Kidney capillary endothelial cell (primary cell): ENCODE measurements around the gene COL13A1.

ENCODE experiments used
- DNase-seq: peaks from one replicate; pipeline ENCODE4 v3.0.0-alpha.2; 2018; ENCODE audit warnings: low spot score

COL13A1 gene

DNA sequence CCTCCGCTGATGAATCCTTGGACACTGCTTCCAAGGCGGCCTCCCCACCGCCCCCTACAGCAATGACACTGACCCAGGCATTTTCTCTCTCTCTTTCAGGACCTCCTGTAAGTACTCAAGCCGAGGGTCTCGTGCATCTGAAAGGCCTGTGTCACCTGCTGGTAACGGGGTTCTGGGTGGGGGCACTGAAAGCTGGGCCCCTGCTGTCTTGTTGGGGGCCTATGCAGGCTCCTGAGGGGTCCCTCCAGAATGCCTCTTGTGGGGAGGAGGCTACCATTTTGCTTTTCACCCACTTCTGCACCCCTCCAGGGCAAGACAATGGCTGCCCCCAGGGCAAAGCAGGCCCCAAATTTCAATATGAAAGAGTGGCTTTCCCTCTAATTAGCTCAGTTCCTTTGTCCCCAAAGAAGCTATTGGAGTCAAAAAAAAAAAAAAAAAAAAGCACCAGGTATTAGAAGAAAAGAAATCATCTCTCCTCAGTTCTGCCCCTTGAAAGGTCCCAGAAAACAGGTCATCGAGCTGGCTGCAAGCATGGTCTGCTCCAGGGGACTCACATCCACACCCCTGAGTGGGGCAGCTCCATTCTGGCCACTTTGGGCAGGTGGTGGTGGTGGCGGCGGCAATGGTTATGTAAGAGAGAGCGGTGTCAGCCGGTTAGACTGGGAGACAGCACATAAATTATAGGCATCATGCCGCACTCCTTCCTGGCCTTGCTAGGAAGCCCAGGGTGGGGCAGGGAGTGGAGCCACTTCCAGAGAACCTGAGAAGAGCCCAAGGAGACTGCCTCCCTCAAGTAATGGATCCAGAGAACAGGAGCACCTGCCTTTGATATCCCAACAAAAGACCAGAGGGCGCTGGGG, 66.2 kb downstream of the COL13A1 start:
- DNase-seq: no peak

DNA sequence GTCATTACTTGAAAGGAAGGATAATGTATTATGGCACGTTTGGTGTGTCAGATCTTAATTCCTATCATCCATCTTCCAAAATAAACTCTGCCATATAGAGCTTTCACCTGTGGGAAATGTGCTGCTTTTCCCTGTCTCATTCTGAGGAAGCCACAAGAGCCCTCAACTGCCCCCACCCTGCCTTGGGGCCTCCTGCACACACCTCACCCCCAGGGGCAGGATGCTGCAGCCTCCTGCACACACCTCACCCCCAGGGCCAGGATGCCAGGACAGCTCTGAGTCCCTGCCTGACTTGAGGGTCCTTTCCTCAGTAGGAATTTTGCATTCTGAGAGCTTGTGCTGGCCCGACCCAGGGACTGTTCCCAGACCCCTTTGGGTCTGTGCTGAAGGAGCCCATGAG, 67.1 kb downstream of the COL13A1 start:
- no peak for DNase-seq

DNA sequence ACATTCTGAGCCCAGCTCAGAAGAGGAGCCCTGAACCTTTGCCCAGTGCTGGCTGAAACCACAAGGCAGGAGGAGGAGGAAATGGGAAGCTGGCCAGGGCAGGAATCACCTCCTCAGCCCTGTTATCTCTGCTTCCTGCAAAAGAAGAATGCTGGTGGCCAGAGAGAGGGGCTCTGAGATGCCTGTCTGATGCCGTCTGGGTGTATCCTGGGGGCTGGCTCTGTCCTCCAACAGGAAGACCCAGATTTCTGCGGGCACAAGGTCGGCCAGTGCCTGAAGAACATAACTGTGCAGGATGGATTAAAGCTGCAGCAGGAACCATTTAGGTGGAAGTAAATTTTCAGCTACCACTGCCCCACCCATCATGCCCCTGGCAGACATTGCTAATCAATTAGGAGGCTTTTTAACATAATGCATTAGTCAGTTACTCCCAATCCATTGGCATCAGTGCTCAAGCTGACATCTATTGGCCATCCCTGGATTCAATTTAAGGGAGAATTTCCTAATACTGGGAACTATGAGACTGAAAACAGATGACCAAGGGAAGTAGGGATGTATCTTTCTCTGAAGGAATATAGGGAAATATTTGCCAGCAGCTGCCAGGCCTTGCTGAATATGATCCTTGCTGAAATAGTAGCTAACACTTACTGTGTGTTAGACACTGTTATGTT, 67.7 kb downstream of the COL13A1 start:
- DNase-seq: no peak

DNA sequence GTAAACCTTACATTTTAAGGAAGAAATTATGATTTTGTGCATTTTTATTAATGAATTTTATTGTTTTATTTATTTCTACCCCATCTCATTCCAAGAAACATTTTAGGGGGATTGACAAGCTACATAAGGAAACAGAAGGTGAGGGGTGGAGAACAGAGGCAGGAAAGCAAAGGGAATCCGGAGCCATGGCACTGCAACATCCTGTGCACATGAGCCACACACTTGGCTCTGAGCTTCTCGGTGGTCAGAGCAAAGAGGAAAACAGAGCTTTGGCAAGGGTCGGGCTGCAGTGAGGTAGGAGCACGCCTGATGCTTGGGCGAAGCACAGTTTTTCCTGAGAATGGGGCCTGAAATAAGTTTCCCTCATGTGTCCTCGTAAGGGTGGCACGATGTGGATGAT, 68.9 kb downstream of the COL13A1 start:
- no peak for DNase-seq

DNA sequence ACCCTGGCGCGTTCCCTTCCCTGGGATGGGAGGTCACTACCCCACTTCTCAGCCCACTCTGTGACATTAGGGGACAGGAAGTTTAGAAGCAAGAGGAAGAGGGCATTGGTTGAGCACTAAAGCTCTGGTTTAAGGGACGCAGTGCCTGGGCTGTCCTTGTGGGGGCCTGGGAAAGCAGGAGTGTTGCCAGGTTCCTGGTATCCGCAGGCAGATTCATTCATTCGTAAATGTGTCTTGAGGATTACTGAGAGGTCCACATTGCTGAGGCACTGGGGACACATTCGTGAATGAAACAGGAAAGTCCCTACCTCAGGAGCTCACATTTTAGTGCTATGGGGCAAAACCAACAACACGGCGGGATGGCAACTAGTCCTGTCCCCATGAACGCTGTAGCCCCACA, 69.4 kb downstream of the COL13A1 start:
- DNase-seq: no peak

DNA sequence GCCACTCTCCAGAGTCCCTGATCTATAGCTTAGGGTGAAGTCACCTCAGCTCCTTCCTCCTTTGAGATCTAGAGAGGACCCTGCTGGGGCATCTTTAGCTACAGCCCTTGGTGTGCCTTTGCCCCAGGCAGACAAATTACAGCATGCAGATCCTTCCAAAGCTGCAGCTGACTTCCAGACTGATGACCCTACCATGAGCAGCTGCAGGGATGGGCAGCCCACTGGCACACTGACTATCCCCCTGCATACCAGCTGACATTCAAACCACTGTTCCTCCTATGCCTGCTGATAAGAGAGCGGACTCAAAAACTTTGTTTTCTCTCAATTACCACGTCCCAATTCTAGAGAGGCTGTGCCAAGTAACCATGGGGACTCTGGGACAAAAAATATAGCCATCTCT, 70.6 kb downstream of the COL13A1 start:
- DNase-seq: no peak

DNA sequence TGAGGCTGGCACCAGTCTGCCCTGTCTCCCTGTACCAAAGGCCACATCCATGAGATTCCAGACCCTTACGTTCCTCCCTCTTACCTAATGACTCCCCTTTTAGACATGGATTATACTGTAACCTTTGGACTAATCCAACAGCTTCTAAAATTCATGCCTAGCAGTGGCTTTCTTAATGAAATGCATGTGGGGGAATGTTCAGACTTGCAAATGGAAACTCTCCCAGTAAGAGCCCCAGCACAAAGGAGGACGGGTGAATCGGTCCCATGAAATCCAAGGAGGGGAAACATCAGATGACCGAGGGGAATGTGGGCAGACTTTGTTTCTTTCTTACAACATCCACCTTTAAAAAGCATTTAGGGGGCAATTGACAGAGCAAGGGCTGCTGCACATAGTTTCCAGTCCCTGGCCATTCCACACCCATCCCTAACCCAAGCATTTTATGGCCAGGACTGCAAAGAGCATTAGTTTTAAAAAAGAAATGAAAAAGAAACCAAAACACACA, 71.5 kb downstream of the COL13A1 start:
- no peak for DNase-seq

DNA sequence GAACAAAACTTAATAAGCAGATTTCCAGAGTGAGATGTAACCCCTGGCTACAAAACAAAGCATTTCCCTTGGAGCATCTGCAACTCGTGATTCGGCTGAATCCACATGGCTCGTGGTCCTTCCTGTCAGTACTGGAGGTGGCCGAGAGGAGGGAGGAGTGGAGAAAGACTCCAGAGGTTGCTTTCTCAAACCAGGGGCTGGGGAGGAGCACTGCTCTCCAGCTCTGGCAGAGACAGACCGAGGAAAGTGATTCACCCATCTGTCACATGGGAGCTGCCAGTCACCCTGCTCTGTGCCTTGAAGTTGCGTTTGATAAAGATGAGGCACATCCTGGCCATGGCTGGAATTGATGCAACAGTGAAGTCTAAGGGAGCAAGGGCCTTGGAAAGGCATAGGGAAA, 72.7 kb downstream of the COL13A1 start:
- peak; percentile 92 for DNase-seq

DNA sequence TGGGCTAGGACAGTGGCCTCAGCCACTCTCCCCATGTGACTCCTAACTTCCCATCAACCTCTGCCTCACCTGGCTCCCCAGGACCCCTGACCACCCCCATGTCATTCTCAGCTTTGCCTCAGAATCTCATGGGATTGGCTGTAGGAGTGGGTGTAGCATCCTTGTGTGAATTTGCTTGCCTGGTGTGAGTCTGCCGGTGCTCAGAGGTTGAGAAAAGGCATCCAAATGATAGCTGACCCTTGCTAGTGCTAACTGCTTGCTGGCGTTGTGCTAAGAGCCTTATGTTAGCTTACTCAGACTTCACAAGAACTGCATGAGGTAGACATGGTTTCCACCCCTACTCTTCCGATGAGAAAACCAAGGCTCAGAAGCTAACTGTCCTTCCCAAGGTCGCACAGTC, 74.2 kb downstream of the COL13A1 start:
- no peak for DNase-seq

DNA sequence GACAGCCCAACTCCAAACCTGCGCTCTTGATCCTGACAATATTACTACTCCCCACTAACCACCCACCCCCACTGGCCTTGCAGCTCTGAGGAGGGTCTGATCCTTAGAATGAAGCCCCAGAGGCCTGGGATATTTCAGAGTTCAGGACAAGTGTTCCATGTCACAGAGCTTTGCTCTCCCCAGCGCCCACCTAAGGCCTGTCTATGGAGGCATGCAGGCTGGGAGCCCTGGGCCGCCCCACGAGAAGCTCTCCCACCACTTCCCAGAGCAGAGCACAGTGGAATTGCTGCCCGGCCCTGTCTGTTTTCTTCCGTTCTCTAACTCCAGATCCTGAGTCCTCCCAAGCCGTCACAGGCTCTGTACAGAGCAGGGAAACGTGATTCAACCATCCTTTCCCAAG, 74.6 kb downstream of the COL13A1 start:
- DNase-seq: no peak

DNA sequence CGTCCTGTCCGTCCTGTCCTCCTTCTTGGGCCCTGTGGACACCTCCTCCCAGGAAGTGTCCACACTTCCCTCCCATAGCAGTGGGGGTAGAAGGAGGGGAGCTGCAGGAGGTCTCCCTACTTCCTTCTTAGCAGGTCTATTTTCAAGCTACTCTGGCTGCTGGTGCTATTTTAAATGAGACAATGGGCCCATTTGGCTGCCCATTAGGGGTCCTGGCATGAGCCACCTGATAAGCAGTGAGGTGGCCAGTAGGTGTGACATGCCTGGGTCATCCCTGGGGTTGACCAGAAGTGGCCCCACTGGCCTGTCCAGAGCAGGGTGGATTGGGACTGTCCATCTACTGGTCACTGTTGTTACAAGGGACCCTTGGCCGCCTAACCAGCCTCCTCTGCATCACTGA, 75.2 kb downstream of the COL13A1 start:
- DNase-seq: no peak

DNA sequence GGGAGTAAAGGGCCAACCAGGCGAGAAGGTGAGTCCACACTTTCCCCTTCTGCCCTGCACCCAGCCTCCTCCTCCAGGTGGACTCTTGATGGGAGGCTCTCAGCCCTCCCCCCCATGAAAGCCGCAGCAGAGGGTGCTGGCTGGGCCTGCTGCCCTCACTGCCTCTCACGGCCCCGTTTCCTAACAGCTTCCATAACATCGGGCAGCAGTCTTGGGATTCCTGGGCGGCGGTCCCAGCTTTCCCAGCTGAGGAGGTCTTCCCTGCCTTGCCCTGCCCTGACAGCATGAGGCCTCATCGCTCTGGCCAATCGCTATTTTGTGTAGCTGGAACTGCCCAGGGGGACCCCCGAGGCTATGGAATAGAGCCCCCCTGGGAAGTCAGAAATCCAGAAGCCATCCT, 76.3 kb downstream of the COL13A1 start:
- DNase-seq: no peak

DNA sequence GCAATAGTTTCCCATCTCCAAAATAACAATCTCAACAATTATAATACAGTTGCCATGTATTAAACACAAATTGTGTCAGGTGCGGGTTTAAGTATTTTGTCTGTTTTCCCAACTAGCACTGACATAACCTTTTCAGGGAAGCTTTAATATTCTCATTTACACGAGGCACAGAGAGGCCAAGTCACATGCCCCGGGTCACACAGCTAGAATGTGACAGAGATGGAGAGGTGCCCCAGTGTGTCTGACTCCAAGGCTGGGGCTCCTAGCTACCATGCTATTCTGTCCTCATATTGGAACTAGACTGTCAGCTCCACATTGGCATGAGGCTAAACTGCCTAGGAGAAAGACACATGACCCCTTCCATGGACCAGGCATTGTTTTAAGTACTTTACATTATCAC, 77.2 kb downstream of the COL13A1 start:
- no peak for DNase-seq

DNA sequence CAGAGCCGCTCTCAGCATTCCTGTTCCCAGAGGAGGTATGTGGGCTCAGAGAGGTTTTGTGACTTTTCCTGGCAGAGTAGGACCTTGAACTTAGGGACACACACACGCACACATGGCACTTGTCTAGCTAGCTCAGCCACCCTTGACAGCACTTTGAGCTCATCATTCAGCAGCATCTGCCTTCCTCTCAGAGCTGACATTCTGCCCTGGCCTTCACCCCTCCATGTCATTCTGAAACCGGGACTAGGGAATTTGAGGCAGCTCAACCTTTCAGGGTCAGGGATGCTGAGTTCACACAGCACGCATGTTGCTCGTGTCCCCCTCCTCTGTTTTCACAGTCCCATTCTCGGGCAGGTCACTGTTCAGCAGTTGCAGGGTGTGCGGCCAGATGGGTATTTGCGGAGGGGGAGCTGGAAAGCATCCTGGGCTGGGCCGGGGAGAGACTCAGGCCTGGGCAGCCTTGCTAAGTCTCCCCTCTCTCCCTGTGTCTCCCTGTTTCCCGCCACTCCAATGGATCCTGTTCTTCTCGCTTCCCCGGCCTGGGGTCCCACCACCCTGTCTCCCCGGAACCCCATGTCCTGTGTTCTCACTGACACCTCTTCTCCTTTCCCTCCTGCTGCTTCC, 78.0 kb downstream of the COL13A1 start:
- no peak for DNase-seq

DNA sequence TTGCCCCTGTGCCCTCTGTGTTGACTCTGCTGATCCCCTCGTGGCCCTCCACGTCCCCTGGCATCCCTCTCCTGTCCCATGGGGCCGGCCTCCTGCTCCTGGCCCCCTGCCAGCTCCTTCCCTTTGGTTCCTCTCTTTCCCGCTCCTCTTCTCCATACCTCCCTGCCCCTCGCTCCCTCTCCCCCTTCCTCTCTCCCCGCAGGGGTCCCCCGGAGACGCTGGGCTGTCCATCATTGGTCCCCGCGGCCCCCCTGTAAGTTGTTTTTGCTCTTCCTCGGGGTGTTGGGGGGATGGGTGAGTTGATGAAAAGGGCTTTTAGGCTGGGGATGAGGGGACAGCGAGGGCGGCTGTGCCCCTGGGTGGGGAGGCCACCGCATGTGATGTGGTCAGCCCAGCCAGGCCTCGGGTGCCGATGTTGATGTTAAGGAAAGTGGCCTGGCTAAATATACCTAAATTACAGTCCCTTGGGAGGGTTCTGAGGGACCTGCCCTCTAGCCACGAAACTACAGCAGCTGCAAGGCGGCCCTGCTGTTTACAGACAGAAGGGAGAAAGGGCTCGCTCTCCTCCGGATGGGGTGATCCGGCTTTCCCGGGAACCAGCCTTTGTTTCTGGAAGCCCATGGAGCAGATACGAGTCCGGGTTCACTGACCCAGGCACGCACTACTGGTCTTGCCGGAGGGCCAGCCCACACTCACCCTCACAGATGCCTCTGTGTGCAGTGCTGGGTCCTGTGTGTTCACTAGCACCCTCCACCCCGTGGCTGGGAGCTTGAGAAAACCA, 78.8 kb downstream of the COL13A1 start:
- DNase-seq: no peak

DNA sequence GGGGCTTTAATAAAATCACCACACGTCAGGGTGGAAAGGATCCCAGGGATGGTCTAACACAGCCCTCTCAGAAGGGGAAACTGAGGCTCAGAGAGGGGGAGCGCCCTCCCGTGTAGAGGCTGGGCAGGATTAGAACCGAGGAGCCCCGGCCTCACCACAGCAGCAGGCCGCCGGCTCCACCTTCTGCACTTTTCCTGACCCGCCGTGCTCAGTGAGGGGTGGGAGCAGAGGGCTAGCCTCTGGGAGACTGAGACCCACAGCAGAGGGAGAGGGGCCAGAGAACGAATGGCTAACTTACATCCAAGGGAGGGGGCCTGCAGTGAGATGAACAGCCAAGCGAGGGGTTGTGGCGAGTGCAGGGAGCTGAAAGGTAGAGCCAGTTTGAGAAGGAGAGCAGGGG, 79.5 kb downstream of the COL13A1 start:
- no peak for DNase-seq

DNA sequence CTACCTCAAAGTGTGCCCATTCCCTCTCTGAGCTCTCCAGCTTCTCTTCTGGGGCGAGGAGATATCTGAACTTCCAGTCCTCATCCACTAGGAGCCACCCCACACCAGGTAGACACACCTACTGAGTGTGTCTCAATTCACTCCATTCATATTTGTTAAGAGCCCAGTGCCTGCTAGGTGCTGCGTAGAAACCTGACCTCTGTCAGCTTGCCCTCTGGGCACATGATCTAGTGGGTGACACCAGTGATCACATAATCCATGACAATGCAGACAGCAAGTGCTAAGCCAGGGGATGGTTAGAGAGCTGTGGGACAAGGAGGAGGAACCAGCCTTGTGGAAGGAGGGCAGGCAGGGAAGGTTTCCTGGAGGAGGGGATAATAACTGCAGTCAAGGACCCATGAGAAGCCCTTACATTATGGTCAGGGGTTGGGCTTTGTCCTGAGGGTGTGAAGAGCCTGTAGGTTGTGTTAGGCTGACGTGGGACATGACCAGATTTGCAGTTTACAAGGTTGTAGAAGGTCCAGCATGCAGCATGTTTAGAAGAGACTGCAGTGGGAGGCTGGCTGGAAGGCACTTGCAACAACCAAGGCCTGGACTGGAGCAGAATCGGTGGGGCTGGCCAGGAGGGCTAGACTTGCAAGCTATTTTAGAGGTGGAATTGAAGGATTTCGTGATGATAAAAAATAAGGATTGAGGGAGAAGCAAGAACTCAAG, 81.8 kb downstream of the COL13A1 start:
- no peak for DNase-seq

DNA sequence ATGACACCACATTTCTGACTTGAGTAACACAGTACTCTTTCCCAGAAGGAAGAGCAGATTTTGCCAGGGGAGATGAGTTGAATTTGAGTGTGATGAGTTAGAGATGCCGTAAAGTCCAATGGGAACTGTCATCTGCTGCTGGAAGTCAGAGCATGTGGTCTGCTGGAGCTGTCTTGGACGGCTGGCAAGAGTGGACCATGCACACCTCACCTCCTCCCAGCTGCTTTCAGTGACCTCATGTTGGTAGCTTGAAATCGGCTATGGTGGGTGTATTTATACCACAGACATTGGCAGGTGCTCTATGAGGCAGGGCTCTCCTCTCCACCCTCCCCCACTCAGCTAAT, 82.3 kb downstream of the COL13A1 start:
- no peak for DNase-seq

DNA sequence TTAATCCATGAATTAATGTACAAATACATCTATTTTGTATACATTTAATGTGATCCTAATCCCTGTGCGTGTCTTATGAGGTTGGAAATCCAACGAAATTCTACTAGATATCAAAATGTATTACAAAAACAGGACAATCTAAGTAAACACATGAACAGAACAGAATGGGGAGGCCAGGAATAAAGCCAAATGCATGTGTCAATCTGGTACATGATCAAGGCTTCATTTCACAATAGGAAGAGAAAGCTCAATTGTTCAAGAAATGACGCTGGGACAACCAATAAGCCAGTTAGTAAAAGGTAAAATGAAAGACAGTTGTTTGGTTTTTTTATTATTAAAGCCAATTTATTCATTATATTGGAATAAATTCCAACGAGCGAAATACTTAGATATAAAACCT, 83.0 kb downstream of the COL13A1 start:
- no peak for DNase-seq

DNA sequence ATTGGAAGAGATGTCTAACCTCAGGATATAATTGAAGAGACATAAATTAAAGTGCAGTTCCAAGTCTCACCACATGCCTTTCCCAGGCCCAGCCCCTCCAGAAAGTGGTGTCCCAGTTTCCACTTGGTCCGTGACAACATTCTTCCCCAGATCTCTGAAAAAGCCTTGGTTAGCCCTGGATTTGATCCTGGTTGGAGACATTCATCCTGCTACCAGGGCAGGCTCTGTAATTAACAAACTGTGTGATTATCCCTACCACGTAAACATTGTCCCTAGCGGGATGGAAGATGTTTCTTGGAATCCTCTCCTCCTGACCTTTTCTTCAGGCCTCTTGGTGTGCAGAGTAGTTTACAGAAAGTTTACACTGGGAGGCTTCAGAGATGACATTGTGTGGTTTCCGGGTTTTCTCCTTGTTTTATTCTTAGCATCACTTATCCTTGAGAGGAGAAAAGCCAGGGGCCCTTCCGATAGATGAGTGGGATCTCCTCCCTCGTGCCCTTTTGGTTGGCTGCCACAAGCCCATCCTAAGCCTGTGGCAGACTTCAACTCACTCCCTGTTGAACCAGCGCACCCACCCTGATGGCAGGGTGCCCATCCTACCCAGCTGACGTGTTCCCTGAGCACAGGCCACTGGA, 83.8 kb downstream of the COL13A1 start:
- no peak for DNase-seq

DNA sequence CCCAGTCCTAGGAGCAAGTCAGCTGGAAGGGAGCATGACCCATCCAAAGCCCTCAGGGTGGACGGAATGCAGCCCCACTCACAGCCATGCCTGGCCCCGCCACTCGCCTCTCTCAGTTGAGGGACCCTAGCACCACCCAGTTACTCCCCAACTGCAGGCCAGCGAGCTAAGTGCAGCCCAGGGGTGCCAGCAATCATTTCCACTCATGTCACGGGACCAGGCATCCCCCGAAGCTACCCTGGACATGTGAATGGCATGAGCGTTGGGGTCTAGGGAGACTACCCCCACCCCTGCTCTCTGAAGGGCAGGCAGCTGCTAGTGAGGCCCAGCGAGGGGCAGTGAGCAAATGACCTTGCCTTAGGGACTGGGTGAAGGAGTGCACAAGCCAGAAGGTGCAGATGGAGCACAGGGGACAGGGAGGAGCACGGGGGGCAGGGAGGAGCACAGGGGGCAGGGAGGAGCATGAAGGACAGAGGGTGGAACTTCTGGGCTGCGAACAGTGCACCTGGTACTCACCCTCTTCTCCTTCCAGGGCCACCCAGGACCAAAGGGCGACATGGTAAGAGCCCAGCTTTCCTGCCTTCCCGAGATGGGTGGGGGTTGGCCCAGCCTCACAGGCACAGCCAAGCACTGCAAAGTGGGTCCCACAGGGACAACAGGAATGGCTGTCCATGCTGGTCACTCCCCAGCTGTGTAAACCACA, 87.3 kb downstream of the COL13A1 start:
- DNase-seq: no peak
